Neutrophil (primary cell): ENCODE data around the gene CNGA3.
"Not testable (repeated sequence)": the region's sequence is repeated elsewhere in the genome, so short reads cannot be mapped to it uniquely, and the experiment has no call there.

Source experiments
- H3K27ac ChIP-seq: fragments of 200-600 bp; sonication (generic); 2 replicates; pipeline ENCODE4 v1.5.1; 2016; ENCODE audit warnings: mild to moderate bottlenecking, moderate library complexity
- H3K27me3 ChIP-seq: fragments of 200-600 bp; sonication (generic); 2 replicates; pipeline ENCODE4 v1.6.0; 2016; ENCODE audit warnings: mild to moderate bottlenecking
- H3K36me3 ChIP-seq: fragments of 200-600 bp; sonication (generic); 2 replicates; pipeline ENCODE4 v1.5.1; 2017
- H3K4me1 ChIP-seq, 2 experiments: fragments of 200-600 bp in 1 of 2; sonication (generic) in 1 of 2; 1 replicate in 1 of 2; 2 replicates in 1 of 2; pipeline versions ENCODE4 v1.5.1 to v1.6.1; 2013 to 2016; ENCODE audit warnings: low read depth in 1 of 2, low read length in 1 of 2, mild to moderate bottlenecking in 1 of 2, moderate library complexity in 1 of 2; ENCODE audit not compliant: control insufficient read depth in 1 of 2, insufficient read depth in 1 of 2
- H3K4me3 ChIP-seq, 2 experiments: fragments of 200-600 bp in 1 of 2; sonication (generic) in 1 of 2; 1 replicate in 1 of 2; 2 replicates in 1 of 2; pipeline ENCODE4 v1.5.1; 2013 to 2016; ENCODE audit warnings: low read depth in 1 of 2, low read length in 1 of 2, mild to moderate bottlenecking in 1 of 2, moderate library complexity in 1 of 2
- H3K9me3 ChIP-seq: fragments of 200-600 bp; sonication (generic); 2 replicates; pipeline ENCODE4 v1.5.1; 2016
- CTCF ChIP-seq: fragments of 200-600 bp; sonication (generic); IDR thresholded peaks from 2 replicates; pipeline ENCODE4 v1.5.1; 2016; ENCODE audit warnings: antibody characterized with exemption

Gene CNGA3

GRCh38 chr2:98315957-98316356 lies 30.3 kb upstream of the CNGA3 start:
- H3K4me3 ChIP-seq = no peak overlapping the region
- no peak for TF ChIP-seq CTCF
- H3K36me3 ChIP-seq = no peaks in the 10 kb centered on the region
- no peak overlapping the region for H3K27ac ChIP-seq
- H3K4me1 ChIP-seq = no peaks in the 10 kb centered on the region
- peaks cover 2% of the 10 kb centered on the region for H3K9me3 ChIP-seq
- H3K27me3 ChIP-seq = peaks cover 37% of the 10 kb centered on the region

GRCh38 chr2:98317214-98317613 lies 29.0 kb upstream of the CNGA3 start:
- Histone ChIP-seq H3K4me1 (no peaks in the 10 kb centered on the region), H3K27me3 (peaks cover 24% of the 10 kb centered on the region), H3K36me3 (no peaks in the 10 kb centered on the region), H3K4me3 (no peak overlapping the region), H3K9me3 (peaks cover 6% of the 10 kb centered on the region), H3K27ac (no peak overlapping the region)
- TF ChIP-seq CTCF = no peak

GRCh38 chr2:98320171-98320570 lies 26.1 kb upstream of the CNGA3 start:
- H3K36me3 ChIP-seq, H3K27me3 ChIP-seq, H3K27ac ChIP-seq, H3K9me3 ChIP-seq, H3K4me3 ChIP-seq, H3K4me1 ChIP-seq: not testable (repeated sequence)

- no peak for TF ChIP-seq CTCF
- Histone ChIP-seq H3K4me3 (no peak overlapping the region), H3K9me3 (peaks cover 6% of the 10 kb centered on the region)
Measured at GRCh38 chr2:98324181-98324580, 22.1 kb upstream of the CNGA3 start.

GRCh38 chr2:98327776-98328175 lies 18.5 kb upstream of the CNGA3 start:
- no peaks in the 10 kb centered on the region for H3K36me3 ChIP-seq

More at GRCh38 chr2:98324181-98324580, 22.1 kb upstream of the CNGA3 start:
- no peaks in the 10 kb centered on the region for H3K4me1 ChIP-seq
- no peaks in the 10 kb centered on the region for H3K27me3 ChIP-seq
- no peaks in the 10 kb centered on the region for H3K36me3 ChIP-seq
- no peak overlapping the region for H3K27ac ChIP-seq

GRCh38 chr2:98329549-98329948 lies 16.7 kb upstream of the CNGA3 start:
- H3K36me3 ChIP-seq = no peaks in the 10 kb centered on the region

More at GRCh38 chr2:98327776-98328175, 18.5 kb upstream of the CNGA3 start:
- no peaks in the 10 kb centered on the region for H3K9me3 ChIP-seq
- H3K4me1 ChIP-seq = no peaks in the 10 kb centered on the region
- TF ChIP-seq CTCF = no peak
- no peak overlapping the region for H3K4me3 ChIP-seq
- peaks cover 25% of the 10 kb centered on the region for H3K27me3 ChIP-seq
- no peak overlapping the region for H3K27ac ChIP-seq

More at GRCh38 chr2:98329549-98329948, 16.7 kb upstream of the CNGA3 start:
- no peak for TF ChIP-seq CTCF
- H3K27me3 ChIP-seq = peaks cover 39% of the 10 kb centered on the region
- H3K27ac ChIP-seq = no peak overlapping the region
- no peak overlapping the region for H3K4me3 ChIP-seq
- H3K9me3 ChIP-seq = no peaks in the 10 kb centered on the region
- no peaks in the 10 kb centered on the region for H3K4me1 ChIP-seq
